H1 (cell line): ENCODE results near the gene BBS9. TPM values are rescaled to one million over a fixed set of nuclear protein-coding genes. Genes with fewer than 3 reads are reported as not detected.

Source experiments
- CTCF ChIA-PET: fragments of 300-600 bp; sonication (Branson Sonifier 250); formaldehyde crosslinking; loops from one replicate; lab custom pipeline; 2021; ENCODE audit not compliant: partially characterized antibody; lab: Charles Lee
- POLR2A ChIA-PET: fragments of 300-600 bp; sonication (Branson Sonifier 250); formaldehyde crosslinking; loops from one replicate; lab custom pipeline; 2021; ENCODE audit warnings: inconsistent platforms; ENCODE audit not compliant: partially characterized antibody; lab: Charles Lee
- DNase-seq, 2 experiments: peaks; one replicate each; pipeline versions ENCODE4 v3.0.0 to v3.0.0-alpha.2; 2010 to 2022; ENCODE audit warnings: low spot score in 2 of 2, low read depth in 1 of 2, mixed read lengths in 1 of 2
- FAIRE-seq: peaks from 2 replicates; lab custom pipeline; 2011; peaks lifted over from hg19 to GRCh38; lab: Jason Lieb, UNC
- H2AFZ ChIP-seq: 2 replicates; pipeline ENCODE4 v1.8.1; 2012; ENCODE audit warnings: low read length, inconsistent platforms
- H2AK5ac ChIP-seq: 2 replicates; pipeline ENCODE4 v1.6.1; 2013; ENCODE audit warnings: low read depth, low read length
- H2BK120ac ChIP-seq: replicated peaks from 2 replicates; pipeline ENCODE3; 2013; ENCODE audit warnings: low read depth, low read length, inconsistent platforms
- H2BK12ac ChIP-seq: 2 replicates; pipeline ENCODE4 v1.6.1; 2013; ENCODE audit warnings: low read depth, low read length
- H2BK15ac ChIP-seq: 2 replicates; pipeline ENCODE4 v1.6.1; 2013; ENCODE audit warnings: low read length
- H2BK20ac ChIP-seq: 2 replicates; pipeline ENCODE4 v1.6.1; 2013; ENCODE audit warnings: low read length
- H2BK5ac ChIP-seq: 2 replicates; pipeline ENCODE4 v1.6.1; 2013; ENCODE audit warnings: low read depth, low read length
- H3K14ac ChIP-seq: 2 replicates; pipeline ENCODE4 v1.6.1; 2013; ENCODE audit warnings: inconsistent platforms; ENCODE audit not compliant: insufficient read length
- H3K18ac ChIP-seq: 2 replicates; pipeline ENCODE4 v1.6.1; 2013; ENCODE audit warnings: low read length; ENCODE audit errors: extremely low read depth
- H3K23ac ChIP-seq: 2 replicates; pipeline ENCODE4 v1.6.1; 2013; ENCODE audit warnings: inconsistent platforms; ENCODE audit not compliant: insufficient read length
- H3K23me2 ChIP-seq: 2 replicates; pipeline ENCODE4 v1.6.1; 2013; ENCODE audit warnings: low read depth, low read length
- H3K27ac ChIP-seq: 2 replicates; pipeline ENCODE4 v1.6.1; 2011; ENCODE audit warnings: low read depth, low read length, inconsistent platforms
- H3K27me3 ChIP-seq, 4 experiments: replicated peaks in 1 of 4; 1 replicate in 1 of 4; 2 replicates in 3 of 4; pipeline versions ENCODE4 v1.6.1 to v1.8.1; 2011 to 2013; ENCODE audit warnings: low read length in 3 of 4, mild to moderate bottlenecking in 3 of 4, inconsistent platforms in 2 of 4, mixed read lengths in 2 of 4, moderate library complexity in 1 of 4; ENCODE audit not compliant: control insufficient read depth in 3 of 4, insufficient read depth in 3 of 4; ENCODE audit errors: extremely low read depth in 1 of 4
- H3K36me3 ChIP-seq, 4 experiments: 2 replicates each; pipeline versions ENCODE4 v1.6.1 to v1.8.1; 2011 to 2013; ENCODE audit warnings: mild to moderate bottlenecking in 4 of 4, low read length in 3 of 4, moderate library complexity in 2 of 4, control low read depth in 1 of 4, inconsistent platforms in 1 of 4; ENCODE audit not compliant: insufficient read depth in 4 of 4, control insufficient read depth in 2 of 4
- H3K4ac ChIP-seq: replicated peaks from 2 replicates; pipeline ENCODE3; 2013; ENCODE audit warnings: low read length, low read depth, mixed read lengths, inconsistent platforms; ENCODE audit not compliant: insufficient read length
- H3K4me1 ChIP-seq, 4 experiments: replicated peaks in 1 of 4; 1 replicate in 1 of 4; 2 replicates in 3 of 4; pipeline versions ENCODE4 v1.6.1 to v1.8.1; 2011 to 2013; ENCODE audit warnings: low read length in 3 of 4, inconsistent platforms in 2 of 4, mixed read lengths in 1 of 4; ENCODE audit not compliant: insufficient read depth in 4 of 4, control insufficient read depth in 3 of 4
- H3K4me2 ChIP-seq, 2 experiments: 2 replicates each; pipeline versions ENCODE4 v1.6.1 to v1.8.1; 2011 to 2013; ENCODE audit warnings: low read depth in 2 of 2, low read length in 2 of 2, control low read depth in 1 of 2, inconsistent platforms in 1 of 2, mild to moderate bottlenecking in 1 of 2; ENCODE audit not compliant: insufficient read depth in 1 of 2
- H3K4me3 ChIP-seq, 4 experiments: fragments of 200-600, 300-600 bp in 1 of 4; sonication (generic), shearing (Covaris generic), sonication (Bioruptor Twin) in 1 of 4; 2 replicates each; pipeline versions ENCODE4 v1.5.1 to v1.8.1; 2011 to 2016; ENCODE audit warnings: low read length in 4 of 4, low read depth in 3 of 4, control low read depth in 2 of 4, inconsistent platforms in 2 of 4, mild to moderate bottlenecking in 2 of 4, mixed read lengths in 1 of 4, moderate library complexity in 1 of 4; ENCODE audit not compliant: insufficient read depth in 2 of 4; ENCODE audit errors: extremely low read depth in 1 of 4
- H3K56ac ChIP-seq: replicated peaks from 2 replicates; pipeline ENCODE3; 2013; ENCODE audit warnings: low read depth, mild to moderate bottlenecking, mixed read lengths, low read length, inconsistent platforms; ENCODE audit not compliant: insufficient read length
- H3K79me1 ChIP-seq: 2 replicates; pipeline ENCODE4 v1.6.1; 2013; ENCODE audit warnings: low read depth, low read length, control low read depth
- H3K79me2 ChIP-seq, 2 experiments: 2 replicates each; pipeline versions ENCODE4 v1.6.1 to v1.8.1; 2012 to 2013; ENCODE audit warnings: low read length in 2 of 2, mild to moderate bottlenecking in 2 of 2, inconsistent platforms in 1 of 2; ENCODE audit not compliant: insufficient read depth in 2 of 2, control insufficient read depth in 1 of 2
- H3K9ac ChIP-seq, 4 experiments: replicated peaks in 1 of 4; 1 replicate in 1 of 4; 2 replicates in 3 of 4; pipeline versions ENCODE4 v1.6.1 to v1.8.1; 2011 to 2013; ENCODE audit warnings: low read depth in 3 of 4, low read length in 3 of 4, control low read depth in 2 of 4, mild to moderate bottlenecking in 2 of 4, moderate library complexity in 2 of 4, inconsistent platforms in 1 of 4; ENCODE audit errors: extremely low read depth in 1 of 4
- H3K9me3 ChIP-seq, 2 experiments: 2 replicates each; pipeline versions ENCODE4 v1.6.1 to v1.8.1; 2012 to 2013; ENCODE audit warnings: mild to moderate bottlenecking in 2 of 2, moderate library complexity in 2 of 2, control low read depth in 1 of 2, inconsistent platforms in 1 of 2, low read depth in 1 of 2, low read length in 1 of 2, mixed read lengths in 1 of 2; ENCODE audit not compliant: insufficient read depth in 2 of 2
- H4K20me1 ChIP-seq, 2 experiments: replicated peaks in 1 of 2; 2 replicates each; pipeline versions ENCODE3 to v1.8.1; 2011 to 2013; ENCODE audit warnings: inconsistent platforms in 2 of 2, low read length in 2 of 2, mild to moderate bottlenecking in 1 of 2; ENCODE audit not compliant: insufficient read depth in 2 of 2, control insufficient read depth in 1 of 2
- H4K5ac ChIP-seq: 2 replicates; pipeline ENCODE4 v1.6.1; 2013; ENCODE audit warnings: low read length, low read depth, mixed read lengths, inconsistent platforms; ENCODE audit not compliant: insufficient read length
- H4K8ac ChIP-seq: 2 replicates; pipeline ENCODE4 v1.8.0; 2013; ENCODE audit warnings: mild to moderate bottlenecking, moderate library complexity, low read length, inconsistent platforms; ENCODE audit not compliant: insufficient read depth; ENCODE audit errors: extremely low read depth
- H4K91ac ChIP-seq: replicated peaks from 2 replicates; pipeline ENCODE3; 2013; ENCODE audit warnings: low read length, mixed read lengths, inconsistent platforms; ENCODE audit not compliant: insufficient read length
- ASH2L ChIP-seq: fragments of 200-600, 300-600 bp; sonication (generic); IDR thresholded peaks from one replicate; pipeline ENCODE4 v1.7.1; 2017; ENCODE audit warnings: low read length
- CBX8 ChIP-seq: fragments of 300-800, 300-1000 bp; sonication (generic); IDR thresholded peaks from 2 replicates; pipeline ENCODE4 v1.7.1; 2016; ENCODE audit warnings: low read depth, low read length, borderline replicate concordance
- CTBP2 ChIP-seq: IDR thresholded peaks from 2 replicates; pipeline ENCODE4 v1.7.0; 2011; ENCODE audit warnings: borderline replicate concordance, mild to moderate bottlenecking, moderate library complexity, mixed read lengths, low read length; ENCODE audit not compliant: insufficient read depth, insufficient read length
- GTF2F1 ChIP-seq: IDR thresholded peaks from 2 replicates; pipeline ENCODE4 v1.6.1; 2012; ENCODE audit warnings: low read depth, low read length, improper control_type of control experiment, borderline replicate concordance
- HDAC6 ChIP-seq: IDR thresholded peaks from one replicate; pipeline ENCODE4 v1.7.1; 2012; ENCODE audit warnings: low read depth, mild to moderate bottlenecking, inconsistent platforms, low read length, moderate library complexity
- MAFK ChIP-seq: IDR thresholded peaks from 2 replicates; pipeline ENCODE4 v1.6.1; 2012; ENCODE audit warnings: low read depth, mild to moderate bottlenecking, improper control_type of control experiment, low read length
- SIRT6 ChIP-seq: IDR thresholded peaks from one replicate; pipeline ENCODE4 v1.7.1; 2012; ENCODE audit warnings: low read length, inconsistent platforms
- SIX5 ChIP-seq: IDR thresholded peaks from 2 replicates; pipeline ENCODE4 v1.6.1; 2011; ENCODE audit warnings: mild to moderate bottlenecking, low read depth, low read length
- SP2 ChIP-seq: IDR thresholded peaks from 2 replicates; pipeline ENCODE4 v1.6.1; 2012; ENCODE audit warnings: mild to moderate bottlenecking, low read length, inconsistent platforms
- SP4 ChIP-seq: IDR thresholded peaks from 2 replicates; pipeline ENCODE4 v1.6.1; 2012; ENCODE audit warnings: low read length, inconsistent platforms
- TEAD4 ChIP-seq: IDR thresholded peaks from 2 replicates; pipeline ENCODE4 v1.6.1; 2012; ENCODE audit warnings: low read depth, low read length, inconsistent platforms, mixed read lengths
- YY1 ChIP-seq: IDR thresholded peaks from 2 replicates; pipeline ENCODE4 v1.6.1; 2011; ENCODE audit warnings: low read depth, mild to moderate bottlenecking, low read length
- polyA plus RNA-seq, 7 experiments: library from polyadenylated mRNA; depleted of rRNA in 3 of 7; stranded (reverse) in 5 of 7; unstranded in 2 of 7; fragments of >200 nt in 5 of 7; fragments of 200-250 nt in 2 of 7; gene quantifications; 1 replicate in 5 of 7; 2 replicates in 1 of 7; 4 replicates in 1 of 7; pipeline versions ENCODE4 v1.2.1 to v1.2.3, GENCODE V29; 2011 to 2013; ENCODE audit warnings: missing spikeins in 2 of 7, mixed read lengths in 2 of 7
- total RNA-seq: library from RNA; stranded (reverse); fragmentation: NEBNext Ultra II Directional; extraction: Animal tissue kit (Norgen Biotek cat#: 25700); gene quantifications from 2 replicates; pipeline ENCODE4 v1.2.1, GENCODE V29; 2021

BBS9 gene
- total and polyA plus RNA-seq, 2 of the 8 experiments (the other 6 are each of a cell fraction or from before 2014, with no cell fraction given) = 22.3 to 37.0 TPM

DNA sequence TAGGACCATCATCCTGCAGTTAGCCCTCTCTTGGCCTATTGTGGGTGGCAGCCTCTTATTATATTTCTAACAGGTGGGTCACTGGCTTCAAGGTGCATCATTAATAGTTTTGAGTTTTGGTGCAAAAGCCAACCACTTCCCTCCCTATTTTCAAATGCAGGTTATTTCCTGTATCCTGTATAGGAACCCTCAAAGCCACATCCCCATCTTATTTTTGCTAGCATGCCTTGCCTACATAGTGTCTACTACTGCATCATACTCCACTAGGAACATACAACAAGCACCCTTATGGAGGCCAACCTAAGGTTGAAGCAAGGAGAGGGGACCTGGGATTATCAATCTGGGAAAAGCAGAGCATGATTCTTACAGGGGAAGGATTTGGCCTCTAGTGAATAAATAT is 264.4 kb downstream of the BBS9 start:
- Histone ChIP-seq H2BK5ac (no peak overlapping the region), H3K23me2 (no peaks in the 10 kb centered on the region), H2AK5ac (no peak overlapping the region), H4K8ac (no peak overlapping the region), H3K4me2 (no peak overlapping the region), H3K9ac (no peak overlapping the region), H2BK12ac (no peak overlapping the region), H3K4ac (no peak overlapping the region), H3K27ac (no peak overlapping the region), H2BK120ac (no peak overlapping the region), H3K79me1 (no peaks in the 10 kb centered on the region), H3K79me2 (no peaks in the 10 kb centered on the region), H4K20me1 (peaks cover 0 to 1% of the 10 kb centered on the region in 2 experiments), H2BK20ac (no peak overlapping the region), H3K14ac (no peak overlapping the region), H4K91ac (no peak overlapping the region), H2AFZ (no peak overlapping the region), H3K4me3 (no peak overlapping the region), H3K4me1 (no peaks in the 10 kb centered on the region), H3K9me3 (peaks cover 0 to 4% of the 10 kb centered on the region in 2 experiments; a peak in 1 of 4 replicates), H3K18ac (no peak overlapping the region), H3K56ac (no peak overlapping the region), H4K5ac (no peak overlapping the region), H3K36me3 (peaks cover 0 to 7% (median 0%) of the 10 kb centered on the region in 4 experiments; a peak in 2 of 8 replicates), H2BK15ac (no peak overlapping the region), H3K23ac (no peak overlapping the region), H3K27me3 (peaks cover 0 to 2% (median 0%) of the 10 kb centered on the region in 4 experiments; a peak in 1 of 7 replicates)
- CTCF ChIA-PET = interaction anchor here (0.7 to 0.9 kb wide), 2 partner anchors 11 to 539 kb away, joined by 3 read pairs; no protein-coding TSS in a partner anchor
- FAIRE-seq = no peak
- no peak for DNase-seq
- TF ChIP-seq SIRT6 (no peak), ASH2L (no peak), SP2 (no peak), SIX5 (no peak), SP4 (no peak), CTBP2 (no peak), HDAC6 (no peak), CBX8 (no peak), TEAD4 (no peak), YY1 (no peak), MAFK (no peak), GTF2F1 (no peak)
- POLR2A ChIA-PET = no interaction called here
